NCI-H2107 treated with DMSO at 0.1 percent for 48 hours (cell line): ENCODE results near the gene CTRB1.
"Not testable (repeated sequence)": the region's sequence is repeated elsewhere in the genome, so short reads cannot be mapped to it uniquely, and the experiment has no call there.

Experiments
- DNase-seq: peaks from one replicate; lab custom pipeline; 2025; ENCODE audit not compliant: unreplicated experiment; lab: John Stamatoyannopoulos, UW

CTRB1 gene

GRCh38 chr16:75239542-75240122 is 20.8 kb downstream of the CTRB1 start:
- no peak for DNase-seq

GRCh38 chr16:75240633-75241032 is 21.8 kb downstream of the CTRB1 start:
- DNase-seq = not testable (repeated sequence)

GRCh38 chr16:75241412-75241811 is 22.6 kb downstream of the CTRB1 start:
- no peak for DNase-seq

GRCh38 chr16:75241955-75242354 is 23.2 kb downstream of the CTRB1 start:
- no peak for DNase-seq

GRCh38 chr16:75242436-75243078 is 23.8 kb downstream of the CTRB1 start:
- not testable (repeated sequence) for DNase-seq

- no peak for DNase-seq
These were observed 25.0 kb downstream of the CTRB1 start for GRCh38 chr16:75243667-75244224.

GRCh38 chr16:75244225-75244809 is 25.5 kb downstream of the CTRB1 start:
- no peak for DNase-seq

GRCh38 chr16:75244844-75245758 is 26.3 kb downstream of the CTRB1 start:
- DNase-seq = no peak

- no peak for DNase-seq
These were observed 27.9 kb downstream of the CTRB1 start for GRCh38 chr16:75246504-75247205.

GRCh38 chr16:75247249-75247648 is 28.5 kb downstream of the CTRB1 start:
- DNase-seq = no peak

GRCh38 chr16:75248142-75248535 is 29.4 kb downstream of the CTRB1 start:
- DNase-seq = no peak

- DNase-seq = no peak
These were observed 30.0 kb downstream of the CTRB1 start for GRCh38 chr16:75248536-75249380.

GRCh38 chr16:75249441-75249840 is 30.7 kb downstream of the CTRB1 start:
- no peak for DNase-seq

GRCh38 chr16:75250089-75250808 is 31.5 kb downstream of the CTRB1 start:
- no peak for DNase-seq

GRCh38 chr16:75250809-75251279 is 32.1 kb downstream of the CTRB1 start:
- DNase-seq = no peak

GRCh38 chr16:75251280-75252048 is 32.7 kb downstream of the CTRB1 start, which contains the start of gene BCAR1:
Gene BCAR1, minus strand, starts transcription at chr16:75251624. Its CDS starts 142 bp downstream, at chr16:75251482.
- DNase-seq = peak; percentile 19

GRCh38 chr16:75252049-75252864 is 33.5 kb downstream of the CTRB1 start:
- DNase-seq = no peak
